Nephron (organoid): ENCODE data around the gene CCL24.
A peak's percentile ranks its signal among the peaks of the same experiment; 100 is the strongest.

Experiments
- H3K27ac Mint-ChIP-seq, 3 experiments: 2 replicates each; pipeline ENCODE4 v1.8.0; 2020; ENCODE audit warnings: mixed read lengths in 3 of 3, mild to moderate bottlenecking in 2 of 3, moderate library complexity in 1 of 3
- H3K27me3 Mint-ChIP-seq: 2 replicates; pipeline ENCODE4 v1.8.0; 2021; ENCODE audit warnings: low read depth, mild to moderate bottlenecking, moderate library complexity, mixed read lengths
- H3K36me3 Mint-ChIP-seq: 2 replicates; pipeline ENCODE4 v1.8.0; 2020; ENCODE audit warnings: low read depth, mixed read lengths
- H3K4me1 Mint-ChIP-seq: 2 replicates; pipeline ENCODE4 v1.8.0; 2020; ENCODE audit warnings: mixed read lengths
- H3K4me3 Mint-ChIP-seq, 3 experiments: 2 replicates each; pipeline ENCODE4 v1.8.0; 2020; ENCODE audit warnings: mild to moderate bottlenecking in 3 of 3, mixed read lengths in 3 of 3, moderate library complexity in 2 of 3
- H3K9me3 Mint-ChIP-seq: 2 replicates; pipeline ENCODE4 v1.8.0; 2020; ENCODE audit warnings: mixed read lengths
- CTCF ChIP-seq, 3 experiments: fragments of 200-600 bp; sonication (generic); IDR thresholded peaks; one replicate each; pipeline ENCODE4 v1.5.0; 2021; ENCODE audit warnings: antibody characterized with exemption in 3 of 3; ENCODE audit not compliant: unreplicated experiment in 3 of 3

The CCL24 gene

DNA sequence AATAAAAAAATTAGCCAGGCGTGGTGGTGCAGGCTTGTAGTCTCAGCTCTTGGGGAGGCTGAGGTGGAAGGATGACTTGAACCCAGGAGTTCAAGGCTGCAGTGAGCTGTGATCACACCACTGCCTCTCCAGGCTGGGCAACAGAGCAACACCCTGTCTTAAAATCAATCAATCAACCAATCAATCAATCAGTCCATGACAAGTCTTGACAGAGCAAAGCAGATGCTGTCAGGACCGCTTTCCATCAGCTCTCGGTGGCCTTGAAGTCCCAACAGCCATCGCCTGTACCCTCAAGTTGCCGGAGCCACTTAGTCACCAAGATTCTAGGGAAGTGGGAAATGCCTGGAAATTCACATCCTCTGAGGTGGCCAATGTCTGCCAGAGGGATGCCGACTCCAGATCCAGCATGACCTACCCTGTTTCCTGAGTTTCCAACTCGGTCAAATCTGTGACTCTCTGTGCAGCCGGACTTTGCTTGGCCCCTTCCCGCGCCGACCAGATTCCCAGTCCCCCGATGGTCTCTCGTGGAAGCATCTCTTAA is 871 bp upstream of the CCL24 start:
- TF ChIP-seq CTCF (IDR thresholded peaks at IDR 0.05; ENCODE audit: unreplicated experiment in 3 of 3), result no peak
- Mint-ChIP-seq H3K27me3 (peaks cover 17% of the 10 kb centered on the region), H3K27ac (no peak overlapping the region), H3K36me3 (no peaks in the 10 kb centered on the region), H3K9me3 (no peaks in the 10 kb centered on the region), H3K4me3 (no peak overlapping the region), H3K4me1 (no peaks in the 10 kb centered on the region)

GRCh38 chr7:75813084-75813483 is 522 bp downstream of the CCL24 start:
- no peak for TF ChIP-seq CTCF (IDR thresholded peaks at IDR 0.05; ENCODE audit: unreplicated experiment in 3 of 3)
- Mint-ChIP-seq H3K4me1 (peaks cover 2% of the 10 kb centered on the region), H3K27ac (no peak overlapping the region)

GRCh38 chr7:75811894-75812678 is 1.5 kb downstream of the CCL24 start:
- peaks cover 15% of the 10 kb centered on the region for H3K27me3 Mint-ChIP-seq
- no peak for TF ChIP-seq CTCF (IDR thresholded peaks at IDR 0.05; ENCODE audit: unreplicated experiment in 3 of 3)

More at GRCh38 chr7:75813084-75813483, 522 bp downstream of the CCL24 start:
- H3K9me3 Mint-ChIP-seq, result no peaks in the 10 kb centered on the region
- no peaks in the 10 kb centered on the region for H3K36me3 Mint-ChIP-seq
- peaks cover 17% of the 10 kb centered on the region for H3K27me3 Mint-ChIP-seq
- no peak overlapping the region for H3K4me3 Mint-ChIP-seq

GRCh38 chr7:75809396-75809795 is 4.2 kb downstream of the CCL24 start:
- H3K36me3 Mint-ChIP-seq, result no peaks in the 10 kb centered on the region
- no peak overlapping the region for H3K4me3 Mint-ChIP-seq
- no peak for TF ChIP-seq CTCF (IDR thresholded peaks at IDR 0.05; ENCODE audit: unreplicated experiment in 3 of 3)
- no peak overlapping the region for H3K27ac Mint-ChIP-seq
- peaks cover 10% of the 10 kb centered on the region for H3K27me3 Mint-ChIP-seq
- H3K4me1 Mint-ChIP-seq, result peaks cover 5% of the 10 kb centered on the region
- H3K9me3 Mint-ChIP-seq, result peaks cover 15% of the 10 kb centered on the region

More at GRCh38 chr7:75811894-75812678, 1.5 kb downstream of the CCL24 start:
- no peak overlapping the region for H3K27ac Mint-ChIP-seq
- no peaks in the 10 kb centered on the region for H3K36me3 Mint-ChIP-seq
- H3K4me3 Mint-ChIP-seq, result no peak overlapping the region
- H3K4me1 Mint-ChIP-seq, result peaks cover 5% of the 10 kb centered on the region
- H3K9me3 Mint-ChIP-seq, result peaks cover 8% of the 10 kb centered on the region

DNA sequence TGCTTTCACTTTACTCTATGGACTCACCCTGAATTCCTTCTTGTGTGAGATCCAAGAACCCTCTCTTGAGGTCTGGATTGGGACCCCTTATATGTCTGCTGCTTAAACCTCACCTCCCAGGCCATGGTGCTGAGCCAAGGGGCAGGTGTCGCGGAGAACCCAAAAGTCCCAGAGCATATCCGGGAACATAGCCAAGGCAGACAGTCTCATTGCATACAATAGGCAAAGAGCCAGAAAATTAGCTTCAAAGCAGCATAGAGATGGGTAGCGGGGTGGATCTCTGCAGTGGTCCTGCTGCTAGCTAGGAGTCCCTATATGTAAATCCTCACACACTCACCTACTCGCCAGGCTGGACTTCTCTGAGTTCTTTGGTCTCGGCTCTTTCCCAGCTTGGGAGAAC is 5.5 kb downstream of the CCL24 start:
- peaks cover 15% of the 10 kb centered on the region for H3K9me3 Mint-ChIP-seq
- H3K27me3 Mint-ChIP-seq, result no peaks in the 10 kb centered on the region
- H3K27ac Mint-ChIP-seq, result peak overlapping the region in 2 of 3 experiments; percentile 40 to 54
- no peak overlapping the region for H3K4me3 Mint-ChIP-seq
- no peak for TF ChIP-seq CTCF (IDR thresholded peaks at IDR 0.05; ENCODE audit: unreplicated experiment in 3 of 3)
- H3K4me1 Mint-ChIP-seq, result peaks cover 5% of the 10 kb centered on the region
- no peaks in the 10 kb centered on the region for H3K36me3 Mint-ChIP-seq

- H3K36me3 Mint-ChIP-seq, result no peaks in the 10 kb centered on the region
Measured at GRCh38 chr7:75807452-75807851, 6.2 kb downstream of the CCL24 start.

More at GRCh38 chr7:75807452-75807851, 6.2 kb downstream of the CCL24 start:
- Mint-ChIP-seq H3K27ac (no peak overlapping the region), H3K4me3 (no peak overlapping the region), H3K4me1 (peaks cover 5% of the 10 kb centered on the region), H3K27me3 (no peaks in the 10 kb centered on the region), H3K9me3 (peaks cover 15% of the 10 kb centered on the region)
- TF ChIP-seq CTCF (IDR thresholded peaks at IDR 0.05; ENCODE audit: unreplicated experiment in 3 of 3), result no peak
